CD14-positive monocyte (primary cell): Measurements from ENCODE around the gene MPDZ. TPM values are rescaled to one million over a fixed set of nuclear protein-coding genes. Genes with fewer than 3 reads are reported as not detected.

ENCODE experiments used
- DNase-seq, 3 donors: peaks; one replicate each; pipeline ENCODE4 v3.0.0-alpha.2; 2011 to 2022
- H2AFZ ChIP-seq: 2 replicates; pipeline ENCODE4 v1.6.0; 2012; ENCODE audit warnings: mild to moderate bottlenecking, low read depth, low read length, inconsistent platforms; ENCODE audit not compliant: insufficient read depth, poor library complexity, severe bottlenecking
- H3K27ac ChIP-seq, 2 donors: 1 replicate in 1 of 2; 2 replicates in 1 of 2; pipeline ENCODE4 v1.5.1; 2012 to 2013; ENCODE audit warnings: low read length in 2 of 2, control low read depth in 1 of 2, inconsistent platforms in 1 of 2, low read depth in 1 of 2, mild to moderate bottlenecking in 1 of 2
- H3K27me3 ChIP-seq, 2 donors: one replicate each; pipeline versions ENCODE4 v1.6.0 to v1.6.1; 2011 to 2013; ENCODE audit warnings: low read length in 2 of 2; ENCODE audit not compliant: control insufficient read depth in 2 of 2, insufficient read depth in 2 of 2
- H3K36me3 ChIP-seq, 2 donors: replicated peaks in 1 of 2; 1 replicate in 1 of 2; 2 replicates in 1 of 2; pipeline versions ENCODE4 v1.5.1 to v1.6.1; 2012 to 2013; ENCODE audit warnings: low read length in 2 of 2, control low read depth in 1 of 2, inconsistent platforms in 1 of 2, mild to moderate bottlenecking in 1 of 2; ENCODE audit not compliant: insufficient read depth in 2 of 2, control insufficient read depth in 1 of 2
- H3K4me1 ChIP-seq, 2 donors: 1 replicate in 1 of 2; 2 replicates in 1 of 2; pipeline versions ENCODE4 v1.5.1 to v1.6.1; 2012 to 2013; ENCODE audit warnings: low read length in 2 of 2, control low read depth in 1 of 2, inconsistent platforms in 1 of 2, mild to moderate bottlenecking in 1 of 2, moderate library complexity in 1 of 2; ENCODE audit not compliant: insufficient read depth in 2 of 2, control insufficient read depth in 1 of 2
- H3K4me2 ChIP-seq: replicated peaks from 2 replicates; pipeline ENCODE3; 2012; ENCODE audit warnings: low read length, moderate library complexity, mild to moderate bottlenecking; ENCODE audit not compliant: poor library complexity, severe bottlenecking; ENCODE audit errors: extremely low read depth
- H3K4me3 ChIP-seq, 3 experiments: fragments of 200-600 bp in 1 of 3; sonication (generic) in 1 of 3; replicated peaks in 1 of 3; 1 replicate in 2 of 3; 2 replicates in 1 of 3; pipeline ENCODE4 v1.5.1; 2011 to 2013; ENCODE audit warnings: low read length in 3 of 3, mild to moderate bottlenecking in 3 of 3, control low read depth in 2 of 3, low read depth in 2 of 3, inconsistent platforms in 1 of 3, moderate library complexity in 1 of 3
- H3K79me2 ChIP-seq: 2 replicates; pipeline ENCODE4 v1.6.0; 2012; ENCODE audit warnings: mild to moderate bottlenecking, control low read depth, inconsistent platforms, low read length, moderate library complexity; ENCODE audit not compliant: insufficient read depth
- H3K9ac ChIP-seq: 2 replicates; pipeline ENCODE4 v1.6.0; 2017; ENCODE audit warnings: low read length, mild to moderate bottlenecking; ENCODE audit not compliant: insufficient read depth, poor library complexity, severe bottlenecking
- H3K9me3 ChIP-seq, 2 donors: replicated peaks in 1 of 2; 1 replicate in 1 of 2; 2 replicates in 1 of 2; pipeline versions ENCODE4 v1.5.1 to v1.6.1; 2012 to 2013; ENCODE audit warnings: low read length in 2 of 2, control low read depth in 1 of 2; ENCODE audit not compliant: control insufficient read depth in 1 of 2, insufficient read depth in 1 of 2
- H4K20me1 ChIP-seq: 2 replicates; pipeline ENCODE4 v1.6.0; 2012; ENCODE audit warnings: mild to moderate bottlenecking, low read length, control low read depth, moderate library complexity; ENCODE audit not compliant: insufficient read depth
- H3K27ac Mint-ChIP-seq, 7 donors: one replicate each; pipeline ENCODE4 v1.8.0; 2020; ENCODE audit warnings: mild to moderate bottlenecking in 7 of 7, mixed read lengths in 7 of 7, moderate library complexity in 6 of 7, inconsistent platforms in 2 of 7
- H3K27me3 Mint-ChIP-seq, 3 donors: one replicate each; pipeline ENCODE4 v1.8.0; 2021 to 2022; ENCODE audit warnings: low read depth in 3 of 3, mild to moderate bottlenecking in 3 of 3, mixed read lengths in 3 of 3, moderate library complexity in 3 of 3, inconsistent platforms in 1 of 3
- H3K36me3 Mint-ChIP-seq, 2 donors: one replicate each; pipeline ENCODE4 v1.8.0; 2020; ENCODE audit warnings: mixed read lengths in 2 of 2, inconsistent platforms in 1 of 2, mild to moderate bottlenecking in 1 of 2
- H3K4me1 Mint-ChIP-seq: one replicate; pipeline ENCODE4 v1.8.0; 2020; ENCODE audit warnings: mild to moderate bottlenecking, mixed read lengths
- H3K4me3 Mint-ChIP-seq, 2 donors: one replicate each; pipeline ENCODE4 v1.8.0; 2020; ENCODE audit warnings: mild to moderate bottlenecking in 2 of 2, mixed read lengths in 2 of 2, moderate library complexity in 1 of 2
- H3K9me3 Mint-ChIP-seq, 7 donors: one replicate each; pipeline ENCODE4 v1.8.0; 2020 to 2022; ENCODE audit warnings: mixed read lengths in 7 of 7, mild to moderate bottlenecking in 6 of 7, moderate library complexity in 6 of 7, inconsistent platforms in 2 of 7
- WGBS: methylation state at CpG from one replicate; pipeline ENCODE4 v1.1.5; 2013; ENCODE audit warnings: missing lambda C conversion rate; ENCODE audit not compliant: insufficient coverage; 5-methylcytosine and 5-hydroxymethylcytosine counted together
- intact Hi-C, 2 donors: fragments of 100-400 bp; cut with micrococcal nuclease; formaldehyde crosslinking; loops; one replicate each; pipeline versions ENCODE4 v1.15.0 to v1.15.1; 2023
- polyA plus RNA-seq, 3 donors: library from polyadenylated mRNA; depleted of rRNA in 1 of 3; unstranded in 2 of 3; stranded (reverse) in 1 of 3; fragments of 300-500 nt in 2 of 3; fragments of >200 nt in 1 of 3; fragmentation: Illumina TruSeq in 2 of 3; gene quantifications; 1 replicate in 2 of 3; 2 replicates in 1 of 3; pipeline ENCODE4 v1.2.3, GENCODE V29; 2012 to 2021
- TF ChIP-seq, protein P1 (sequence below): fragments of 200-600 bp; IDR thresholded peaks from one replicate; pipeline ENCODE4 v1.8.0; 2022; ENCODE audit warnings: antibody characterized with exemption, mild to moderate bottlenecking

MPDZ gene
- polyA plus RNA-seq, 3 donors, result not detected

DNA sequence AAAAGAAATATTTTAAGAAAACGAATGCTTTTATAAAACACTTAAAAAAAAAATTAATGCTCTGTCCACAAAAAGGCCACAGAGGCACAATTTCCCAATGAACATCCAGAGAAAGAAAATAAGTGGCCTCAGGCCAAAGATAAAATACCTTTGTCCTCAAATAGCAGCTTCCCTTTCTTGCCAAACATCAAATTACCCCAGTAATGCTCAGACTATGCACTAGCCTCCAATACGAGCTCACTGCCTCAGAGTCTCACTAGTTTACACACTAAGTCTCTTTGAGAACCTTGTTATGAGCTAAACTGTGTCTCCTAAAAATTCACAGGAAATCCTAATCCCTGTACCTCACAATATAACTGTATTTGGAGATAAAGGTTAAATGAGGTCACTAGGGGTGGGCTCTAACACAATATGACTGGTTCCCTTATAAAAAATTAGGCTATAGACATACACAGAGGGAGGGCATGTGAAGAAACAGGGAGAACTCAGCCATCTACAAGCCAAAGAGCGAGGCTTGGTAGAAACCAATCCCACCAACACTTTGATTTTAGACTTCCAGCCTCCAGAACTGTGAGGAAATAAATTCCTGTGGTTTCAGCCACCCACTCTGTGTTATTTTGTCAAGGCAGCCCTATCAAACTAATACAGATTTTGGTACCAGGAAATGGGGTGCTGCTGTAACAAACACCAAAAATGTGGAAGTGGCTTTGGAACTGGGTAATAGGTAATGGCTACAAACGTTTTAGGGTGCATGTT, 4.4 kb downstream of the MPDZ start:
- Histone ChIP-seq H3K4me2 (no peak overlapping the region), H3K79me2 (no peaks in the 10 kb centered on the region), H3K4me1 (no peaks in the 10 kb centered on the region), H2AFZ (no peak overlapping the region), H3K27me3 (peaks cover 13 to 24% of the 10 kb centered on the region in 2 donors), H3K27ac (no peak overlapping the region), H4K20me1 (no peaks in the 10 kb centered on the region), H3K36me3 (no peaks in the 10 kb centered on the region), H3K9me3 (no peaks in the 10 kb centered on the region), H3K4me3 (no peak overlapping the region), H3K9ac (no peak overlapping the region)
- Mint-ChIP-seq H3K27ac (no peak overlapping the region), H3K4me1 (peaks cover 2% of the 10 kb centered on the region), H3K9me3 (peaks cover 0 to 10% (median 2%) of the 10 kb centered on the region in 7 donors), H3K36me3 (no peaks in the 10 kb centered on the region), H3K4me3 (no peak overlapping the region), H3K27me3 (peaks cover 18 to 30% (median 24%) of the 10 kb centered on the region in 3 donors)
- 0% methylated on average over 1 of the region's 4 CpGs for WGBS
- intact Hi-C loops, result no loop called here
- TF ChIP-seq, protein P1, sequence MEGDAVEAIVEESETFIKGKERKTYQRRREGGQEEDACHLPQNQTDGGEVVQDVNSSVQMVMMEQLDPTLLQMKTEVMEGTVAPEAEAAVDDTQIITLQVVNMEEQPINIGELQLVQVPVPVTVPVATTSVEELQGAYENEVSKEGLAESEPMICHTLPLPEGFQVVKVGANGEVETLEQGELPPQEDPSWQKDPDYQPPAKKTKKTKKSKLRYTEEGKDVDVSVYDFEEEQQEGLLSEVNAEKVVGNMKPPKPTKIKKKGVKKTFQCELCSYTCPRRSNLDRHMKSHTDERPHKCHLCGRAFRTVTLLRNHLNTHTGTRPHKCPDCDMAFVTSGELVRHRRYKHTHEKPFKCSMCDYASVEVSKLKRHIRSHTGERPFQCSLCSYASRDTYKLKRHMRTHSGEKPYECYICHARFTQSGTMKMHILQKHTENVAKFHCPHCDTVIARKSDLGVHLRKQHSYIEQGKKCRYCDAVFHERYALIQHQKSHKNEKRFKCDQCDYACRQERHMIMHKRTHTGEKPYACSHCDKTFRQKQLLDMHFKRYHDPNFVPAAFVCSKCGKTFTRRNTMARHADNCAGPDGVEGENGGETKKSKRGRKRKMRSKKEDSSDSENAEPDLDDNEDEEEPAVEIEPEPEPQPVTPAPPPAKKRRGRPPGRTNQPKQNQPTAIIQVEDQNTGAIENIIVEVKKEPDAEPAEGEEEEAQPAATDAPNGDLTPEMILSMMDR, result no peak
- DNase-seq, result no peak

DNA sequence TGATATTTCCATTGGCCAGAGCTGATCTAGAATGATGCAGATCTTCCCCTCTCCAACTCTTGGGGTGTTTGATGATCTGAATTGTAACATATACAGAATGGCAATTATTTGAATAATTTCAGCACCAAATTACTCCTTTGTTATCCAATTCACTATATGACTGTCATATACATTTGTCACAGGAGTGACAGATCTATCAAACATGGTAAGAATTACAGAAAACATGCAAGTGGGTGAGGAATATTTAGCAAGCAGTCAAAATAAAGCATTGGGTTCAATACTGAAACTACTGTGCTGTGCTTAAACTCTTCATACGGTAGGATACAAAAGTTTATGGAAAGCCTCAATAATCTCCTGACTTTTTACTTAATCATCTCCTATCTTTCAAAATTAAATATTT, 8.8 kb downstream of the MPDZ start:
- H3K27me3 ChIP-seq, result no peaks in the 10 kb centered on the region
- DNase-seq, result no peak
- H3K4me3 ChIP-seq, result no peak overlapping the region
- no peaks in the 10 kb centered on the region for H3K9me3 ChIP-seq
- peaks cover 0 to 2% (median 0%) of the 10 kb centered on the region in 3 donors for H3K27me3 Mint-ChIP-seq
- no peak overlapping the region for H3K27ac ChIP-seq
- H3K79me2 ChIP-seq, result no peaks in the 10 kb centered on the region
- H3K4me3 Mint-ChIP-seq, result no peak overlapping the region
- WGBS, result 100% methylated on average over 1 of the region's 1 CpG
- no peaks in the 10 kb centered on the region for H3K4me1 Mint-ChIP-seq
- no peak overlapping the region for H2AFZ ChIP-seq
- H3K4me2 ChIP-seq, result no peak overlapping the region
- TF ChIP-seq, protein P1, result no peak
- H3K4me1 ChIP-seq, result no peaks in the 10 kb centered on the region
- no peak overlapping the region for H3K27ac Mint-ChIP-seq
- no peaks in the 10 kb centered on the region for H3K36me3 Mint-ChIP-seq
- intact Hi-C loops, result no loop called here
- H4K20me1 ChIP-seq, result no peaks in the 10 kb centered on the region
- peaks cover 0 to 3% (median 0%) of the 10 kb centered on the region in 7 donors for H3K9me3 Mint-ChIP-seq
- no peak overlapping the region for H3K9ac ChIP-seq
- no peaks in the 10 kb centered on the region for H3K36me3 ChIP-seq
